ENCODE data around the gene ACAD10. TPM values are rescaled to one million over a fixed set of nuclear protein-coding genes. Genes with fewer than 3 reads are reported as not detected.

ACAD10 gene
- total RNA-seq, 1 experiment from 2014 or later = 25.3 TPM

DNA sequence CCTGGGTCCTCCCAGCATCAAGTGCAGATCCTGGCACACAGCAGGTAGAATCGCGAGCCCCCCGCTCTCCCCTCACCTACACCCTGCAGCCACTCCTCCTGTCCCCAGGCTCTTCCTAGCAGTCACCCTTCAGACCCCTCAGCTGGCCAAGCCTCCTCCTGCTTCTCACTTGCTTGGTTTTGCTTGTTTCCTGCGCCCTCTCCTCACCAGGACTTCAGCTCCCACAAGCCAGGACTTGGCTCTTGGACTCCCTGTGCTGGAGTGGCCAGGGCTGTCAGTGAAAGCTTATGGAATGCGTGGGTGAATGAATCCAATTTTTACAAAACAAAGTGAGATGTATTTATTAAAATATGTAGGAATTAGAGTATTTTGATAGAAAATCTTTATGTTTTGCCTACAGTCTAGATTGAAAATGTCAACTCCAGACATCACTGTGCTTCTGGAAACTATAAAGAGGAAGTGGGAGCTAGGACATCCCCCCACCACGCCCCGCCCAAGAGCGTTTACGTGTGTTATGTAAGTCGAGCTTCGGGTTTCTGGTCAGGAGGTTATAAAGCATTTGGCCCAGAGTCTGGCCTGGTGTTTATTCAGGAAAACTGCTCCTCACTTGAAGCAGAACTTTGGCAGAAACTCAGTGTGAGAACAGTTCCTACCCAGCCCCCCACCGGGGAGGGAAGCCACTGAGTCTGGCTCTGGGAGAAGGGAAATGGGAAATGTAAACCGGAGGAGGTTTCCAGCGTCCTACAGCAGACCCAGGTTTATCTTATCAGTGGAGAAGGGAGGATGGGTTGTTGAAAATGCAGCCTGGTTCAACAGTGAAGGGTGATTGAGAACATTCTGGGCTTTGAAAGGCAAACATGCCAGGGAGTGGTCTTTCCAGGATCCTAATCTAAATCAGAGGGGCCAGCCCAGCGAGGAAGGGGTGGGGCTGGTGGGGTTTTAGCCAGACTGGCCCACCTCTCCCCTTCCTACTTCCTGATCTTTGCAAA is 89.6 kb downstream of the ACAD10 start (continued):
- TF ChIP-seq, protein P1, sequence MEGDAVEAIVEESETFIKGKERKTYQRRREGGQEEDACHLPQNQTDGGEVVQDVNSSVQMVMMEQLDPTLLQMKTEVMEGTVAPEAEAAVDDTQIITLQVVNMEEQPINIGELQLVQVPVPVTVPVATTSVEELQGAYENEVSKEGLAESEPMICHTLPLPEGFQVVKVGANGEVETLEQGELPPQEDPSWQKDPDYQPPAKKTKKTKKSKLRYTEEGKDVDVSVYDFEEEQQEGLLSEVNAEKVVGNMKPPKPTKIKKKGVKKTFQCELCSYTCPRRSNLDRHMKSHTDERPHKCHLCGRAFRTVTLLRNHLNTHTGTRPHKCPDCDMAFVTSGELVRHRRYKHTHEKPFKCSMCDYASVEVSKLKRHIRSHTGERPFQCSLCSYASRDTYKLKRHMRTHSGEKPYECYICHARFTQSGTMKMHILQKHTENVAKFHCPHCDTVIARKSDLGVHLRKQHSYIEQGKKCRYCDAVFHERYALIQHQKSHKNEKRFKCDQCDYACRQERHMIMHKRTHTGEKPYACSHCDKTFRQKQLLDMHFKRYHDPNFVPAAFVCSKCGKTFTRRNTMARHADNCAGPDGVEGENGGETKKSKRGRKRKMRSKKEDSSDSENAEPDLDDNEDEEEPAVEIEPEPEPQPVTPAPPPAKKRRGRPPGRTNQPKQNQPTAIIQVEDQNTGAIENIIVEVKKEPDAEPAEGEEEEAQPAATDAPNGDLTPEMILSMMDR (IDR thresholded peaks at IDR 0.05 in 2 of 3, conservative IDR thresholded peaks at IDR 0.05 in 1 of 3; ENCODE audit: borderline replicate concordance in 1 of 3, insufficient read depth in 1 of 3, low read depth in 2 of 3, low read length in 2 of 3) = no peak

DNA sequence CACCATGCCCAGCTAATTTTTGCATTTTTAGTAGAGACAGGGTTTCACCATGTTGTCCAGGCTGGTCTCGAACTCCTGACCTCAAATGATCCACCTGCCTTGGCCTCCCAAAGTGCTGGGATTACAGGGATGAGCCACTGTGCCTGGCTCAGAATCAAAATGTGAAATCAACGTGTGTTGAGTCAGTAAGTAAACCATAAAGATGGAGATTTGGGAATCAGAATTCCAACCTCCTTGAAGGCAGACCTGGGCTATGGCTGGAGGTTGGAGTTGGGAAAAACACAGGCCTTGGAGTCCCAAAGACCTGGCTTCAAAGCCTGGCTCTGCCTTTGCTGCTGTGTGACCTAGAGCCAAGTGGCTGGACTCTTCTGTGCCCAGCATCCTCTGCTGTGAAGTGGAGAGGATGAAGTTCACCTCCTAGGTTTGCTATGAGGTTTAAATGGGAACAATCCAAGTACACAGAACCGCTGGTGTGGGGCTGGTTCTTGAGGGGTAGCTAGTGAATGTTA is 91.0 kb downstream of the ACAD10 start:
- CTCF ChIA-PET = interaction anchor here (1.6 kb wide), 1 partner anchor 36 kb away, joined by 5 read pairs; no protein-coding TSS in a partner anchor
- no peak overlapping the region for H2AFZ ChIP-seq (ENCODE audit: low read depth, low read length, poor library complexity, severe bottlenecking)

More for the DNA sequence above, 91.0 kb downstream of the ACAD10 start:
- H3K79me2 ChIP-seq (ENCODE audit: insufficient read depth, low read length) = no peaks in the 10 kb centered on the region
- H3K36me3 ChIP-seq (ENCODE audit: control insufficient read depth in 1 of 2, insufficient read depth in 2 of 2, low read length in 2 of 2) = 0 out of 4 replicates have a peak, but pooled peaks cover 0 to 8% of the 10 kb centered on the region in 2 experiments
- BruUV-seq (replicated peaks) = no TSS peak
- no peaks in the 10 kb centered on the region for H4K20me1 ChIP-seq (ENCODE audit: insufficient read depth)
- intact Hi-C loops (cut with micrococcal nuclease) = no loop called here
- H3K9ac ChIP-seq (ENCODE audit: low read length) = no peak overlapping the region
- no peaks in the 10 kb centered on the region for H3K9me2 ChIP-seq (ENCODE audit: insufficient read depth)
- no peaks in the 10 kb centered on the region for H3K4me1 ChIP-seq (ENCODE audit: control insufficient read depth in 1 of 2, insufficient read depth in 2 of 2, low read length in 2 of 2)
- no peak for DNase-seq (ENCODE audit: low read depth, low spot score)
- no peak overlapping the region for H3K4me2 ChIP-seq (ENCODE audit: low read length)
- H3K27ac ChIP-seq (ENCODE audit: low read depth, low read length) = no peak overlapping the region
- ChIA-PET POLR2A (no interaction called here), RAD21 (ENCODE audit: low non-redundant PET in 1 of 2, low total read pairs in 2 of 2, uncharacterized antibody in 2 of 2, unreplicated experiment in 2 of 2) (no interaction called here)
- H3K27me3 ChIP-seq (ENCODE audit: insufficient read depth, low read length) = no peaks in the 10 kb centered on the region
- H3K4me3 ChIP-seq (replicated peaks in 1 of 2; ENCODE audit: low read depth in 1 of 2, low read length in 2 of 2) = no peak overlapping the region
- ATAC-seq = no peak
- H3K9me3 ChIP-seq (ENCODE audit: control insufficient read depth in 1 of 2, insufficient read depth in 1 of 2, low read depth in 1 of 2, low read length in 2 of 2) = peaks cover 0 to 6% of the 10 kb centered on the region in 2 experiments; a peak in 1 of 4 replicates
- TF ChIP-seq ZFX (IDR thresholded peaks at IDR 0.05) = no peak
- no peak for TF ChIP-seq CEBPB (IDR thresholded peaks at IDR 0.05; ENCODE audit: low read depth)
- no peak for TF ChIP-seq JUND (IDR thresholded peaks at IDR 0.05)
- TF ChIP-seq SIN3A (IDR thresholded peaks at IDR 0.05; ENCODE audit: low read depth) = no peak
- TF ChIP-seq ZNF274 (IDR thresholded peaks at IDR 0.05; ENCODE audit: low read depth, low read length) = no peak
- no peak for TF ChIP-seq EZH2phosphoT487 (IDR thresholded peaks at IDR 0.05; ENCODE audit: borderline replicate concordance)
- no peak for TF ChIP-seq POLR2AphosphoS5 (IDR thresholded peaks at IDR 0.05; ENCODE audit: low read depth, low read length)
- TF ChIP-seq TCF7L2 (IDR thresholded peaks at IDR 0.05; ENCODE audit: borderline replicate concordance, extremely low read depth, insufficient read depth, insufficient read length) = no peak
- TF ChIP-seq EZH2 (IDR thresholded peaks at IDR 0.05) = no peak
- no peak for TF ChIP-seq SP1 (IDR thresholded peaks at IDR 0.05; ENCODE audit: low read depth)
- TF ChIP-seq, protein P2, sequence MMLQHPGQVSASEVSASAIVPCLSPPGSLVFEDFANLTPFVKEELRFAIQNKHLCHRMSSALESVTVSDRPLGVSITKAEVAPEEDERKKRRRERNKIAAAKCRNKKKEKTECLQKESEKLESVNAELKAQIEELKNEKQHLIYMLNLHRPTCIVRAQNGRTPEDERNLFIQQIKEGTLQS (IDR thresholded peaks at IDR 0.05) = no peak
- no peak for TF ChIP-seq RAD21 (IDR thresholded peaks at IDR 0.05; ENCODE audit: low read depth)
- TF ChIP-seq, protein P3, sequence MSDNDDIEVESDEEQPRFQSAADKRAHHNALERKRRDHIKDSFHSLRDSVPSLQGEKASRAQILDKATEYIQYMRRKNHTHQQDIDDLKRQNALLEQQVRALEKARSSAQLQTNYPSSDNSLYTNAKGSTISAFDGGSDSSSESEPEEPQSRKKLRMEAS (IDR thresholded peaks at IDR 0.05) = no peak

Data from HCT116 (cell line).